H1 (cell line): ENCODE data around the gene CBY2.

Experiments used
- PHF8 ChIP-seq: fragments of 200-600 bp; sonication (generic); conservative IDR thresholded peaks from 2 replicates; pipeline ENCODE4 v1.7.1; 2012; ENCODE audit warnings: low read depth, mild to moderate bottlenecking, inconsistent platforms, low read length, moderate library complexity
- TF ChIP-seq, protein P1 (sequence below), 3 experiments: IDR thresholded peaks; 1 replicate in 2 of 3; 2 replicates in 1 of 3; pipeline versions ENCODE4 v1.5.1 to v1.6.1; 2011; ENCODE audit warnings: low read length in 3 of 3, mild to moderate bottlenecking in 3 of 3, inconsistent platforms in 2 of 3, low read depth in 1 of 3, moderate library complexity in 1 of 3; ENCODE audit not compliant: insufficient read depth in 1 of 3; ENCODE audit errors: control extremely low read depth in 1 of 3

GRCh38 chr13:45711951-45712350, 9.8 kb downstream of the CBY2 start:
- TF ChIP-seq, protein P1, sequence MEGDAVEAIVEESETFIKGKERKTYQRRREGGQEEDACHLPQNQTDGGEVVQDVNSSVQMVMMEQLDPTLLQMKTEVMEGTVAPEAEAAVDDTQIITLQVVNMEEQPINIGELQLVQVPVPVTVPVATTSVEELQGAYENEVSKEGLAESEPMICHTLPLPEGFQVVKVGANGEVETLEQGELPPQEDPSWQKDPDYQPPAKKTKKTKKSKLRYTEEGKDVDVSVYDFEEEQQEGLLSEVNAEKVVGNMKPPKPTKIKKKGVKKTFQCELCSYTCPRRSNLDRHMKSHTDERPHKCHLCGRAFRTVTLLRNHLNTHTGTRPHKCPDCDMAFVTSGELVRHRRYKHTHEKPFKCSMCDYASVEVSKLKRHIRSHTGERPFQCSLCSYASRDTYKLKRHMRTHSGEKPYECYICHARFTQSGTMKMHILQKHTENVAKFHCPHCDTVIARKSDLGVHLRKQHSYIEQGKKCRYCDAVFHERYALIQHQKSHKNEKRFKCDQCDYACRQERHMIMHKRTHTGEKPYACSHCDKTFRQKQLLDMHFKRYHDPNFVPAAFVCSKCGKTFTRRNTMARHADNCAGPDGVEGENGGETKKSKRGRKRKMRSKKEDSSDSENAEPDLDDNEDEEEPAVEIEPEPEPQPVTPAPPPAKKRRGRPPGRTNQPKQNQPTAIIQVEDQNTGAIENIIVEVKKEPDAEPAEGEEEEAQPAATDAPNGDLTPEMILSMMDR (IDR thresholded peaks at IDR 0.05; ENCODE audit: control extremely low read depth in 1 of 3, insufficient read depth in 1 of 3, low read depth in 1 of 3, low read length in 3 of 3): no peak
- TF ChIP-seq PHF8: no peak
